Thyroid gland (tissue), 4 donors: ENCODE measurements around the gene TGM4. TPM values are rescaled to one million over a fixed set of nuclear protein-coding genes. Genes with fewer than 3 reads are reported as not detected.

ENCODE experiments used
- DNase-seq, 2 donors: peaks; one replicate each; pipeline ENCODE4 v3.0.0-alpha.2; 2019
- H3K27ac ChIP-seq, 3 donors: fragments of 200-600 bp; sonication (generic); 1 replicate in 2 of 3; 2 replicates in 1 of 3; pipeline ENCODE4 v1.5.1; 2016 to 2019; ENCODE audit warnings: mild to moderate bottlenecking in 1 of 3, moderate library complexity in 1 of 3
- H3K27me3 ChIP-seq: fragments of 200-600 bp; sonication (generic); one replicate; pipeline ENCODE4 v1.5.1; 2019
- H3K36me3 ChIP-seq, 2 donors: fragments of 200-600 bp; sonication (generic); one replicate each; pipeline ENCODE4 v1.5.1; 2016 to 2019
- H3K4me1 ChIP-seq, 2 donors: fragments of 200-600 bp; sonication (generic); one replicate each; pipeline ENCODE4 v1.5.1; 2017 to 2019
- H3K4me3 ChIP-seq, 3 donors: fragments of 200-600 bp; sonication (generic); replicated peaks in 1 of 3; 1 replicate in 2 of 3; 2 replicates in 1 of 3; pipeline ENCODE4 v1.5.1; 2016; ENCODE audit warnings: mild to moderate bottlenecking in 1 of 3
- H3K9me3 ChIP-seq: fragments of 200-600 bp; sonication (generic); one replicate; pipeline ENCODE4 v1.5.1; 2017
- CTCF ChIP-seq, 6 experiments: fragments of 200-600 bp in 3 of 6; fragments of 450-650 bp in 3 of 6; sonication (generic) in 3 of 6; IDR thresholded peaks; one replicate each; pipeline ENCODE4 v1.5.1; 2016 to 2019; ENCODE audit warnings: antibody characterized with exemption in 6 of 6, mild to moderate bottlenecking in 2 of 6, inconsistent platforms in 1 of 6, moderate library complexity in 1 of 6
- POLR2A ChIP-seq, 2 donors: fragments of 450-650 bp; IDR thresholded peaks; one replicate each; pipeline ENCODE4 v1.6.1; 2017; ENCODE audit warnings: antibody characterized with exemption in 2 of 2, mild to moderate bottlenecking in 2 of 2, moderate library complexity in 1 of 2
- WGBS, 2 donors: methylation state at CpG; one replicate each; pipeline ENCODE4 v1.1.5; 2017; 5-methylcytosine and 5-hydroxymethylcytosine counted together
- intact Hi-C: fragments of 100-400 bp; cut with DNase I; formaldehyde crosslinking; loops from one replicate; pipeline ENCODE4 v1.15.1; 2023
- total RNA-seq, 4 donors: library from RNA; depleted of rRNA; stranded (reverse); fragments of >200 nt; gene quantifications; one replicate each; pipeline ENCODE4 v1.2.3, GENCODE V29; 2016

The TGM4 gene
- total RNA-seq, 4 donors from 2014 or later, result 0.13 to 0.33 TPM; not detected in 2

GRCh38 chr3:44954962-44955361, 80.6 kb downstream of the TGM4 start:
- 61 to 67% methylated on average over 3 of the region's 3 CpGs for WGBS, 2 donors
- TF ChIP-seq CTCF (IDR thresholded peaks at IDR 0.05) (no peak), POLR2A (IDR thresholded peaks at IDR 0.05) (no peak)
- no peak for DNase-seq

GRCh38 chr3:44955917-44956316, 81.5 kb downstream of the TGM4 start:
- Histone ChIP-seq H3K36me3 (peaks cover 0 to 13% of the 10 kb centered on the region in 2 donors), H3K27me3 (no peaks in the 10 kb centered on the region), H3K4me1 (peaks cover 0 to 7% of the 10 kb centered on the region in 2 donors), H3K4me3 (no peak overlapping the region), H3K9me3 (no peaks in the 10 kb centered on the region), H3K27ac (no peak overlapping the region)
- intact Hi-C loops, result no loop called here
- TF ChIP-seq CTCF (IDR thresholded peaks at IDR 0.05) (no peak), POLR2A (IDR thresholded peaks at IDR 0.05) (no peak)
- 67 to 100% methylated on average over 1 of the region's 1 CpG for WGBS, 2 donors
- DNase-seq, result no peak

More at GRCh38 chr3:44954962-44955361, 80.6 kb downstream of the TGM4 start:
- intact Hi-C loops, result no loop called here
- H3K27ac ChIP-seq, result no peak overlapping the region
- H3K4me1 ChIP-seq, result peaks cover 0 to 2% of the 10 kb centered on the region in 2 donors
- no peak overlapping the region for H3K4me3 ChIP-seq
- no peaks in the 10 kb centered on the region for H3K9me3 ChIP-seq
- no peaks in the 10 kb centered on the region for H3K27me3 ChIP-seq
- peaks cover 0 to 13% of the 10 kb centered on the region in 2 donors for H3K36me3 ChIP-seq

- 90 to 93% methylated on average over 4 of the region's 4 CpGs for WGBS, 2 donors
- Histone ChIP-seq H3K27me3 (no peaks in the 10 kb centered on the region), H3K4me1 (peaks cover 0 to 13% of the 10 kb centered on the region in 2 donors), H3K9me3 (no peaks in the 10 kb centered on the region), H3K4me3 (no peak overlapping the region), H3K27ac (no peak overlapping the region), H3K36me3 (peaks cover 0 to 13% of the 10 kb centered on the region in 2 donors)
- no peak for TF ChIP-seq POLR2A (IDR thresholded peaks at IDR 0.05)
- TF ChIP-seq CTCF (IDR thresholded peaks at IDR 0.05), result no peak
- intact Hi-C loops, result no loop called here
- no peak for DNase-seq
Measured at GRCh38 chr3:44957986-44958385, 83.6 kb downstream of the TGM4 start.

GRCh38 chr3:44958386-44958785, 84.0 kb downstream of the TGM4 start:
- 92 to 94% methylated on average over 7 of the region's 7 CpGs for WGBS, 2 donors
- no peak overlapping the region for H3K27ac ChIP-seq
- no peak overlapping the region for H3K4me3 ChIP-seq
- H3K4me1 ChIP-seq, result peaks cover 0 to 17% of the 10 kb centered on the region in 2 donors
- no peak for DNase-seq
- H3K9me3 ChIP-seq, result no peaks in the 10 kb centered on the region
- intact Hi-C loops, result no loop called here
- peaks cover 0 to 13% of the 10 kb centered on the region in 2 donors for H3K36me3 ChIP-seq
- TF ChIP-seq CTCF (IDR thresholded peaks at IDR 0.05), result no peak
- TF ChIP-seq POLR2A (IDR thresholded peaks at IDR 0.05), result no peak
- H3K27me3 ChIP-seq, result no peaks in the 10 kb centered on the region

- TF ChIP-seq CTCF (IDR thresholded peaks at IDR 0.05) (no peak), POLR2A (IDR thresholded peaks at IDR 0.05) (no peak)
- Histone ChIP-seq H3K4me1 (peaks cover 0 to 22% of the 10 kb centered on the region in 2 donors), H3K4me3 (no peak overlapping the region), H3K27me3 (no peaks in the 10 kb centered on the region), H3K36me3 (peaks cover 0 to 13% of the 10 kb centered on the region in 2 donors), H3K27ac (no peak overlapping the region), H3K9me3 (no peaks in the 10 kb centered on the region)
- intact Hi-C loops, result no loop called here
- no peak for DNase-seq
- 92 to 93% methylated on average over 3 of the region's 3 CpGs for WGBS, 2 donors
Measured at GRCh38 chr3:44960387-44961026, 86.1 kb downstream of the TGM4 start.
